CD4-positive, CD25-positive, alpha-beta regulatory T cell (primary cell): Measurements from ENCODE around the gene F11R. TPM values are rescaled to one million over a fixed set of nuclear protein-coding genes. Genes with fewer than 3 reads are reported as not detected.
"Not testable (repeated sequence)": the region's sequence is repeated elsewhere in the genome, so short reads cannot be mapped to it uniquely, and the experiment has no call there.

ENCODE experiments used
- ATAC-seq, 2 donors: fragments of 150-1000 bp; cut with Tn5 transposase; one replicate each; pipeline ENCODE4 v1.10.0; 2021; ENCODE audit warnings: low read depth in 2 of 2, moderate number of reproducible peaks in 2 of 2, moderate library complexity in 1 of 2
- DNase-seq, 3 donors: peaks; one replicate each; pipeline versions ENCODE4 v3.0.0 to v3.0.0-alpha.2; 2012 to 2022; ENCODE audit warnings: mixed read lengths in 1 of 3
- H3K27ac ChIP-seq: one replicate; pipeline ENCODE4 v1.7.0; 2013; ENCODE audit warnings: mild to moderate bottlenecking, low read length; ENCODE audit not compliant: insufficient read depth, poor library complexity, severe bottlenecking
- H3K27me3 ChIP-seq: one replicate; pipeline ENCODE4 v1.7.0; 2013; ENCODE audit warnings: low read length; ENCODE audit not compliant: control insufficient read depth, insufficient read depth
- H3K36me3 ChIP-seq: one replicate; pipeline ENCODE4 v1.7.0; 2013; ENCODE audit warnings: mild to moderate bottlenecking, low read length, moderate library complexity; ENCODE audit not compliant: control insufficient read depth, insufficient read depth
- H3K4me1 ChIP-seq: 2 replicates; pipeline ENCODE4 v1.7.0; 2013; ENCODE audit warnings: mild to moderate bottlenecking, low read length; ENCODE audit not compliant: insufficient read depth, control insufficient read depth, poor library complexity, severe bottlenecking
- H3K4me3 ChIP-seq: one replicate; pipeline ENCODE4 v1.7.0; 2013; ENCODE audit warnings: low read depth, mild to moderate bottlenecking, low read length, moderate library complexity
- H3K9me3 ChIP-seq, 2 experiments: 1 replicate in 1 of 2; 2 replicates in 1 of 2; pipeline ENCODE4 v1.7.0; 2013; ENCODE audit warnings: low read length in 2 of 2, mild to moderate bottlenecking in 1 of 2, moderate library complexity in 1 of 2; ENCODE audit not compliant: control insufficient read depth in 2 of 2
- H3K27ac Mint-ChIP-seq, 3 donors: one replicate each; pipeline ENCODE4 v1.8.0; 2020 to 2022; ENCODE audit warnings: mild to moderate bottlenecking in 3 of 3, mixed read lengths in 3 of 3, moderate library complexity in 2 of 3
- H3K27me3 Mint-ChIP-seq: one replicate; pipeline ENCODE4 v1.8.0; 2022; ENCODE audit warnings: mild to moderate bottlenecking, mixed read lengths
- H3K36me3 Mint-ChIP-seq: one replicate; pipeline ENCODE4 v1.8.0; 2020; ENCODE audit warnings: mixed read lengths
- H3K4me1 Mint-ChIP-seq, 4 donors: one replicate each; pipeline ENCODE4 v1.8.0; 2020 to 2022; ENCODE audit warnings: mixed read lengths in 4 of 4, mild to moderate bottlenecking in 1 of 4
- H3K4me3 Mint-ChIP-seq, 4 donors: one replicate each; pipeline ENCODE4 v1.8.0; 2020 to 2022; ENCODE audit warnings: mild to moderate bottlenecking in 4 of 4, mixed read lengths in 4 of 4, moderate library complexity in 3 of 4
- H3K9me3 Mint-ChIP-seq, 7 donors: one replicate each; pipeline ENCODE4 v1.8.0; 2020 to 2022; ENCODE audit warnings: mixed read lengths in 7 of 7, mild to moderate bottlenecking in 3 of 7, moderate library complexity in 2 of 7
- polyA plus RNA-seq, 4 donors: library from polyadenylated mRNA; unstranded; fragments of 300-500 nt; fragmentation: Illumina TruSeq; gene quantifications; one replicate each; pipeline ENCODE4 v1.2.3, GENCODE V29; 2021
- total RNA-seq: library from RNA; stranded (reverse); gene quantifications from one replicate; pipeline ENCODE4 v1.2.3, GENCODE V29; 2022

Gene F11R
- total and polyA plus RNA-seq, 5 donors from 2014 or later, result 6.3 to 18.4 (median 9.2) TPM

DNA sequence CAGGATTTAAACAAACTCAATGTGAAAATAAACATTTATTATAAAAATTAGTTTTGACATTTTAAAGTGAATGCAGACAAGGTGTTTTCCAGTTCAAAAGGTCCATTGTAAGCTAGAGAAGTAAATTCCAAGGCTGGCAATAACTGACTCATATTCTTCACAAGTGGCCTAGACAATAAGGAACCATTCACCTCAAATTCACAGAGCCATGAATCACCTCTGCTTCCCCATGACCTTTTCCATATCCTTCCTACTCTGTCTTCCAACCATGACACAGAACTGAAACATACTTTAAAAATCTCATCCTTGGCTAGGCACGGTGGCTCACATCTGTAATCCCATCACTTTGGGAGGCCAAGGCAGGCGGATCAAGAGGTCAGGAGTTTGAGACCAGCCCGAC, 24.8 kb downstream of the F11R start:
- Mint-ChIP-seq H3K27ac (no peak overlapping the region), H3K36me3 (peaks cover 25% of the 10 kb centered on the region), H3K4me1 (peaks cover 5 to 8% (median 6%) of the 10 kb centered on the region in 4 donors), H3K9me3 (peaks cover 0 to 3% (median 0%) of the 10 kb centered on the region in 7 donors), H3K27me3 (no peaks in the 10 kb centered on the region), H3K4me3 (no peak overlapping the region)
- H3K4me3 ChIP-seq, result no peak overlapping the region
- ATAC-seq, result no peak
- no peaks in the 10 kb centered on the region for H3K27me3 ChIP-seq
- H3K4me1 ChIP-seq, result peaks cover 3% of the 10 kb centered on the region
- H3K36me3 ChIP-seq, result peaks cover 17% of the 10 kb centered on the region
- H3K27ac ChIP-seq, result no peak overlapping the region
- DNase-seq, result no peak
- no peaks in the 10 kb centered on the region for H3K9me3 ChIP-seq

DNA sequence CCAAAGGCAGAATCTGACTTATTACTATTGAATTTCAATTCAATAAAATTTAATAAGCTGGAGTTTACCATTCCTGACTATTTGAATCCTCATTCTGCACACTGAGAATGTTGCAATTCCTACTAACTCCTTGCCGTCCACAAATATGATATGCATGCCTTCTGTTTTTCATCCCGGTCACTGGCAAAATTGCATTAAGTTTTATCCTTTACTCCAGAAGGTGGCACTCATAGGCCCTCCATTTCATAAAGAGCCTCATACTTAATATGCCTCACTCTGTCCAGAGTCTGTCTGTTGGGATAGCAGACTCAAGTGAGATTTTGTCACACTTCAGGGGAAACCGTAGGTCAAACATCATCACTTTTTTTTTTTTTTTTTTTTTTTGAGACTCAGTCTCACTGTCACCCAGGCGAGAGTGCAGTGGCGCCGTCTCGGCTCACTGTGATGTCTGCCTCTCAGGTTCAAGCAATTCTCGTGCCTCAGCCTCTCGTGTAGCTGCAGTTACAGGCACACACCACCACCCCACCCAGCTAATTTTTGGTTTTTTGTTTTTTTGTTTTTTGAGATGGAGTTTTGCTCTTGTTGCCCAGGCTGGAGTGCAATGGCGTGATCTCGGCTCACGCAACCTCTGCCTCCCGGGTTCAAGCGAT, 27.3 kb downstream of the F11R start:
- Mint-ChIP-seq H3K27me3 (peaks cover 6% of the 10 kb centered on the region), H3K36me3 (peaks cover 6% of the 10 kb centered on the region), H3K4me1 (peaks cover 5 to 13% (median 9%) of the 10 kb centered on the region in 4 donors), H3K27ac (no peak overlapping the region), H3K4me3 (peak overlapping the region in 1 of 4 donors; percentile 47), H3K9me3 (peaks cover 0 to 1% (median 0%) of the 10 kb centered on the region in 7 donors)
- H3K27me3 ChIP-seq, result no peaks in the 10 kb centered on the region
- H3K9me3 ChIP-seq, result no peaks in the 10 kb centered on the region
- no peaks in the 10 kb centered on the region for H3K36me3 ChIP-seq
- DNase-seq (no peak), ATAC-seq (no peak)
- no peak overlapping the region for H3K4me3 ChIP-seq
- H3K4me1 ChIP-seq, result peaks cover 6% of the 10 kb centered on the region
- H3K27ac ChIP-seq, result no peak overlapping the region

DNA sequence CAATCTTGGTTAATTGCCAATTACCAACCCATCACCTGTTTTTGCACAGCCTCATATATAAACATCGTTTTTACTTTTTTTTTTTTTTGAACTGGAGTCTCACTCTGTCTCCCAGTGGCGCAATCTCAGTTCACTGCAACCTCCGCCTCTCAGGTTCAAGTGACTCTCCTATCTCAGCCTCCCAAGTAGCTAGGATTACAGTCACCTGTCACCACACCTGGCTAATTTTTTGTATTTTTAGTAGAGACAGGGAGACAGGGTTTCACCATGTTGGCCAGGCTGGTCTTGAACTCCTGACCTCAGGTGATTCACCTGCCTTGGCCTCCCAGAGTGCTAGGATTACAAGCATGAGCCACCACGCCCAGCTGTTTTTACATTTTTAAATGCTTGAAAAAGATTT, 28.9 kb downstream of the F11R start:
- not testable (repeated sequence) for H3K27ac ChIP-seq, H3K4me3 Mint-ChIP-seq, H3K27ac Mint-ChIP-seq, ATAC-seq, H3K36me3 ChIP-seq, H3K9me3 Mint-ChIP-seq, H3K36me3 Mint-ChIP-seq, H3K4me1 Mint-ChIP-seq, H3K4me1 ChIP-seq, DNase-seq, H3K4me3 ChIP-seq, H3K9me3 ChIP-seq, H3K27me3 ChIP-seq, H3K27me3 Mint-ChIP-seq

DNA sequence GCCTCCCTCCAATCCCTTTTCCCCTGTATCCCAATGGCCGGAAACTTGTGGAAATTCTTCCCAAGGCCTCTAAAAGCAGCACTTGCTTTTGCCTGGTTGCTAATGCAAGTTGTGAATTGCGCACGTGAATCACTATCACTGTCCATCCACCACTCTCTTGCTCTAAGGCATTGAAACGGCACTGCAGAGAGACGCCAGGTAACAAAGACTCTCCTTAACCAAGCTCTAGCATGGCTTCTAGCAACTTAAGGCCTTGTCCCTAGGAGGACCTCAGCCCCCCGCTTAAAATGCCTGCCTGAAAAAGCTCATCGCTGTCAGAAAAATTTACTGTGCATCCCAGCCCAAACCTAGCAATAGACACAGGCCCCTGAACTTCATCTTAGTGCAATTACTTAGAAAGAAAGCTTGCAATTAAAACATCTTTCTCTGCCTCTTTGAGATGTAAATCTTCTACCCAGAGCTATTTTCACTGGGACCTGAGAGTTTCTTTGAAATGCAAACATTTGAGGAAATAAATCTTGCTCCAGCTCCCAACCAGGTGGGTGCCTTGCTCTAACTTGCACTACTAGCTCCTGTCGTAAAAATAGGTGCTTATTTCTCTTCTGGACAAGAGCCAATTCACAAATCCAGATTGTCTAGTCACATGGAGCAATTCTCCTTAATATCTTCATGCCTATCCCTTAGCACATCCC, 33.4 kb downstream of the F11R start:
- Histone ChIP-seq H3K36me3 (no peaks in the 10 kb centered on the region), H3K4me1 (peaks cover 3% of the 10 kb centered on the region), H3K9me3 (no peaks in the 10 kb centered on the region), H3K27ac (no peak overlapping the region), H3K4me3 (no peak overlapping the region), H3K27me3 (peaks cover 3% of the 10 kb centered on the region)
- Mint-ChIP-seq H3K4me3 (no peak overlapping the region), H3K9me3 (peaks cover 0 to 1% (median 0%) of the 10 kb centered on the region in 7 donors), H3K36me3 (no peaks in the 10 kb centered on the region), H3K27me3 (peaks cover 24% of the 10 kb centered on the region), H3K27ac (no peak overlapping the region), H3K4me1 (peaks cover 0 to 7% (median 3%) of the 10 kb centered on the region in 4 donors)
- no peak for DNase-seq
- ATAC-seq, result no peak

DNA sequence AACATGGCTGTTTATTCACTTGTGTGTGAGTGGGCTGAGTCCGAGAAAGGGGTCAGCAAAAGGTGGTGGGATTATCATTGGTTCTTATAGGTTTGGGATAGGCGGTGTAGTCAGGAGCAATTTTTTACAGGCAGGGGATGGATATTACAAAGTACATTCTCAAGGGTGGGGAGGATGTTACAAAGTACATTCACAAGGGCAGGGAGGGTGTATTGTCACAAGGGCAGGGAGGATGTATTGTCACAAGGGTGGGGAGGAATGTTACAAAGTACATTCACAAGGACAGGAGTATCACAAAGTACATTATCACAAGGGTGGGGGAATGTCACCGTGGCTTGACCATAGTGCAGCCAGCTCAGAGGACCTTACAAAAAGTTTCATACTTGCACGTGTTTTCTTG, 35.2 kb downstream of the F11R start:
- ATAC-seq, result no peak

DNA sequence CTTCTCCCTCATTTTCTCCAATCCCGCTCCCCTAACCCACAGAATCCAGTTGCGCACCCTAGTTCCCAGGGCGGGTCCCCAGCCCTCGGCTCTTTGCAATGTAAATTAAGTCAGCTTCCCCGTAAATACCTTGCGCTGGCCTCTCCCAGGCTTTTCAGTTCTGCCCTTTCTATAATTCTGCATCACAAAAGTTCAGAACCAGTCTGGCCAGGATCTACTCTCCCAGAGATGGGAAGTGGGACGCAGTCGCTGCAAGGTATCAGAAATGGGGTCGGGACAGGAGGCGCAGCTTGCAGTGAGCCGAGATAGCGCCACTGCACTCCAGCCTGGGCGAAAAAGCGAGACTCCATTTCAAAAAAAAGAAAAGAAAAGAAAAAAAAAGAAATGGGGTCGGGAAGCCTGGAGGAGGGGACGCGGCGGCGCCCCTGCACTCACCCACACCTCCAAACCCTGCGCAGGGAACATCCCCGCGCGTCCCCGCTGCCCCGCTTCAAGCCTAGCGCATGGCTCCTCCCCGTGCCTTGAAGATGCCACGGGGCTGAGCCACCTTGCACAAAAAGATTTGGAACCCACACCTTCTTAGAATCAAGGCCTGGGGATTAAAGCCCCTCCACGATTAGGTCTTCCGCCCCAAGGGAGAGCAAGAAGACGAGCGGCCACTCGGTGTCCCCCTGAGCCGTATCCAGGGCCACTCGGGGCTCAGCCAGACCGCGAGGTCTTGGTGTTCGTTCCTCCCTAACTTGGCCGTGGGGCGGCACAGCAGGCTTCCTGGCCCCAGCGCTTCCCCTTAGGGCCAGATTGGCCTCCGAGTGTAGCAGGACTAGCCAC, 39.2 kb downstream of the F11R start:
- H3K27ac Mint-ChIP-seq, result no peak overlapping the region
- peak overlapping the region in 2 of 4 donors; percentile 29 to 54 for H3K4me3 Mint-ChIP-seq
- no peaks in the 10 kb centered on the region for H3K9me3 ChIP-seq
- H3K36me3 ChIP-seq, result no peaks in the 10 kb centered on the region
- peaks cover 11% of the 10 kb centered on the region for H3K27me3 ChIP-seq
- peaks cover 51% of the 10 kb centered on the region for H3K27me3 Mint-ChIP-seq
- peaks cover 0 to 2% (median 0%) of the 10 kb centered on the region in 7 donors for H3K9me3 Mint-ChIP-seq
- H3K36me3 Mint-ChIP-seq, result no peaks in the 10 kb centered on the region
- no peak overlapping the region for H3K4me3 ChIP-seq
- DNase-seq (peak in 1 of 3 donors; percentile 17), ATAC-seq (peak in 1 of 2 donors; percentile 44)
- H3K4me1 ChIP-seq, result peaks cover 5% of the 10 kb centered on the region
- no peak overlapping the region for H3K27ac ChIP-seq
- H3K4me1 Mint-ChIP-seq, result peaks cover 0 to 11% (median 0%) of the 10 kb centered on the region in 4 donors

More for the DNA sequence above, 35.2 kb downstream of the F11R start:
- no peak overlapping the region for H3K27ac ChIP-seq
- no peaks in the 10 kb centered on the region for H3K9me3 ChIP-seq
- DNase-seq, result no peak
- Mint-ChIP-seq H3K9me3 (peaks cover 0 to 1% (median 0%) of the 10 kb centered on the region in 7 donors), H3K27me3 (peaks cover 39% of the 10 kb centered on the region), H3K27ac (no peak overlapping the region), H3K4me3 (no peak overlapping the region), H3K4me1 (peaks cover 0 to 17% (median 4%) of the 10 kb centered on the region in 4 donors), H3K36me3 (no peaks in the 10 kb centered on the region)
- no peaks in the 10 kb centered on the region for H3K36me3 ChIP-seq
- H3K4me1 ChIP-seq, result peaks cover 7% of the 10 kb centered on the region
- H3K4me3 ChIP-seq, result no peak overlapping the region
- peaks cover 9% of the 10 kb centered on the region for H3K27me3 ChIP-seq

DNA sequence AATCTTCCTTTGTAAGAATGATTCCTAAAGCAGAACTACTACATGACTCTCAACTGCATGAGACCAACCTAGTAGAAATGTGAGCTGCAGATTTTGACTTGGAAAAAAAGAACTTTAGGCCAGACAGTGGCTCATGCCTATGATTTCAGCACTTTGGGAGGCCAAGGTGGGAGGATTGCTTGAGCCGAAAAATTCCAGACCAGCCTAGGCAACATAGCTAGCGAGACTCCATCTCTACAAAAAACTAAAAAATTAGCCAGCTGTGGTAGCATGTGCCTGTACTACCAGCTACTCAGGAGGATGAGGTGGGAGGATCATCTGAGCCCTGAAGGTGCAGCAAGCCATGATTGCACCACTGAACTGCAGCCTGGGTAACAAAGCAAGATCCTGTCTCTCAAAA, 41.7 kb downstream of the F11R start:
- DNase-seq (no peak), ATAC-seq (no peak)
- peaks cover 5% of the 10 kb centered on the region for H3K4me1 ChIP-seq
- H3K27ac Mint-ChIP-seq, result no peak overlapping the region
- no peaks in the 10 kb centered on the region for H3K36me3 Mint-ChIP-seq
- no peaks in the 10 kb centered on the region for H3K9me3 ChIP-seq
- peaks cover 54% of the 10 kb centered on the region for H3K27me3 Mint-ChIP-seq
- peaks cover 0 to 2% (median 0%) of the 10 kb centered on the region in 7 donors for H3K9me3 Mint-ChIP-seq
- H3K27ac ChIP-seq, result no peak overlapping the region
- peaks cover 15% of the 10 kb centered on the region for H3K27me3 ChIP-seq
- H3K4me3 Mint-ChIP-seq, result no peak overlapping the region
- H3K4me1 Mint-ChIP-seq, result peaks cover 0 to 11% (median 0%) of the 10 kb centered on the region in 4 donors
- no peak overlapping the region for H3K4me3 ChIP-seq
- H3K36me3 ChIP-seq, result no peaks in the 10 kb centered on the region
